ENCODE data around the gene SKAP1. TPM values are rescaled to one million over a fixed set of nuclear protein-coding genes. Genes with fewer than 3 reads are reported as not detected.

Gene SKAP1
- total RNA-seq, 1 donor from 2014 or later = 5.1 TPM

- H3K36me3 ChIP-seq = no peaks in the 10 kb centered on the region
- TF ChIP-seq CTCF (IDR thresholded peaks at IDR 0.05) = no peak
- H3K27me3 ChIP-seq = no peaks in the 10 kb centered on the region
- H3K4me1 ChIP-seq = no peaks in the 10 kb centered on the region
- intact Hi-C loops (cut with DNase I) = no loop called here
- DNase-seq (no peak), ATAC-seq (no peak)
- H3K9me3 ChIP-seq = no peaks in the 10 kb centered on the region
- H3K4me3 ChIP-seq = no peak overlapping the region
- no peak overlapping the region for H3K27ac ChIP-seq
Observed at GRCh38 chr17:48163809-48164208, 266.2 kb downstream of the SKAP1 start.

- DNase-seq = no peak
- no peak overlapping the region for H3K4me3 ChIP-seq
- no peaks in the 10 kb centered on the region for H3K27me3 ChIP-seq
- no peak for ATAC-seq
- no peaks in the 10 kb centered on the region for H3K36me3 ChIP-seq
- no peaks in the 10 kb centered on the region for H3K4me1 ChIP-seq
- intact Hi-C loops (cut with DNase I) = no loop called here
- no peaks in the 10 kb centered on the region for H3K9me3 ChIP-seq
- H3K27ac ChIP-seq = no peak overlapping the region
- no peak for TF ChIP-seq CTCF (IDR thresholded peaks at IDR 0.05)
Observed at GRCh38 chr17:48162946-48163506, 267.0 kb downstream of the SKAP1 start.

GRCh38 chr17:48162306-48162934, 267.6 kb downstream of the SKAP1 start:
- H3K4me1 ChIP-seq = no peaks in the 10 kb centered on the region
- no peak for TF ChIP-seq CTCF (IDR thresholded peaks at IDR 0.05)

GRCh38 chr17:48161127-48161905, 268.7 kb downstream of the SKAP1 start:
- intact Hi-C loops (cut with DNase I) = no loop called here
- ATAC-seq = no peak
- Histone ChIP-seq H3K27ac (no peak overlapping the region), H3K36me3 (no peaks in the 10 kb centered on the region), H3K4me1 (no peaks in the 10 kb centered on the region), H3K9me3 (no peaks in the 10 kb centered on the region), H3K27me3 (no peaks in the 10 kb centered on the region), H3K4me3 (no peak overlapping the region)
- TF ChIP-seq CTCF (IDR thresholded peaks at IDR 0.05) = no peak
- no peak for DNase-seq

More at GRCh38 chr17:48162306-48162934, 267.6 kb downstream of the SKAP1 start:
- ATAC-seq = no peak
- H3K4me3 ChIP-seq = no peak overlapping the region
- no peaks in the 10 kb centered on the region for H3K36me3 ChIP-seq
- DNase-seq = no peak
- intact Hi-C loops (cut with DNase I) = no loop called here
- no peaks in the 10 kb centered on the region for H3K9me3 ChIP-seq
- H3K27me3 ChIP-seq = no peaks in the 10 kb centered on the region
- no peak overlapping the region for H3K27ac ChIP-seq

- no peak overlapping the region for H3K27ac ChIP-seq
- no peaks in the 10 kb centered on the region for H3K27me3 ChIP-seq
- H3K4me1 ChIP-seq = no peaks in the 10 kb centered on the region
- ATAC-seq (peak; percentile 41), DNase-seq (no peak)
- no peaks in the 10 kb centered on the region for H3K9me3 ChIP-seq
- intact Hi-C loops (cut with DNase I) = no loop called here
- H3K4me3 ChIP-seq = no peak overlapping the region
- no peak for TF ChIP-seq CTCF (IDR thresholded peaks at IDR 0.05)
- no peaks in the 10 kb centered on the region for H3K36me3 ChIP-seq
Observed at GRCh38 chr17:48160177-48161081, 269.6 kb downstream of the SKAP1 start.
